ENCODE data around the gene OR1N2. TPM values are rescaled to one million over a fixed set of nuclear protein-coding genes. Genes with fewer than 3 reads are reported as not detected.

Gene OR1N2
- not detected in 5 replicates for total RNA-seq (2022; extraction: Qiagen RNA extraction)

GRCh38 chr9:122552812-122553211 lies at the start of gene OR1N2:
TSS of gene OR1N2 (plus strand) at chr9:122553112. CDS start at chr9:122553212, 100 bp downstream.

GRCh38 chr9:122510502-122510901 lies 42.4 kb upstream of the OR1N2 start, which contains the start of gene OR1J2:
TSS of gene OR1J2 (plus strand) at chr9:122510802. CDS start at chr9:122510802, 0 bp downstream.

GRCh38 chr9:122518841-122519240 lies 34.1 kb upstream of the OR1N2 start, which contains the start of gene OR1J4:
TSS of gene OR1J4 (plus strand) at chr9:122519141. CDS start at chr9:122519141, 0 bp downstream.

GRCh38 chr9:122527193-122527592 lies 25.7 kb upstream of the OR1N2 start, which contains the start of gene OR1N1:
TSS of gene OR1N1 (minus strand) at chr9:122527293. CDS start at chr9:122527293, 0 bp downstream.

GRCh38 chr9:122583284-122583683 lies 30.4 kb downstream of the OR1N2 start, which contains the start of gene OR1L8:
TSS of gene OR1L8 (minus strand) at chr9:122583384. CDS start at chr9:122568477, 14,907 bp downstream.

Other genes with a start within 250 kb of the OR1N2 start
- 1.5 to 1.8 TPM (median 1.5 TPM) in 5 replicates for gene PTGS1, start 182.1 kb upstream of the OR1N2 start, total RNA-seq (2022; extraction: Qiagen RNA extraction)
- gene OR1J1, start 75.2 kb upstream of the OR1N2 start, total RNA-seq (2022; extraction: Qiagen RNA extraction), result not detected in 5 replicates
- not detected in 5 replicates for gene OR1J2, start 42.3 kb upstream of the OR1N2 start, total RNA-seq (2022; extraction: Qiagen RNA extraction)
- gene OR1J4, start 34.0 kb upstream of the OR1N2 start, total RNA-seq (2022; extraction: Qiagen RNA extraction), result not detected in 5 replicates
- not detected in 5 replicates for gene OR1N1, start 25.8 kb upstream of the OR1N2 start, total RNA-seq (2022; extraction: Qiagen RNA extraction)
- gene OR1L8, start 30.3 kb downstream of the OR1N2 start, total RNA-seq (2022; extraction: Qiagen RNA extraction), result not detected in 5 replicates
- gene OR1Q1, start 61.6 kb downstream of the OR1N2 start, total RNA-seq (2022; extraction: Qiagen RNA extraction), result not detected in 5 replicates
- gene OR1B1, start 104.5 kb downstream of the OR1N2 start, total RNA-seq (2022; extraction: Qiagen RNA extraction), result not detected in 5 replicates
- gene OR1L1, start 108.6 kb downstream of the OR1N2 start, total RNA-seq (2022; extraction: Qiagen RNA extraction), result not detected in 5 replicates
- not detected in 5 replicates for gene OR1L3, start 122.0 kb downstream of the OR1N2 start, total RNA-seq (2022; extraction: Qiagen RNA extraction)
- not detected in 5 replicates for gene OR1L4, start 170.9 kb downstream of the OR1N2 start, total RNA-seq (2022; extraction: Qiagen RNA extraction)
- not detected in 5 replicates for gene OR1L6, start 189.2 kb downstream of the OR1N2 start, total RNA-seq (2022; extraction: Qiagen RNA extraction)
- gene OR5C1, start 235.8 kb downstream of the OR1N2 start, total RNA-seq (2022; extraction: Qiagen RNA extraction), result not detected in 5 replicates
- gene OR1K1, start 247.0 kb downstream of the OR1N2 start, total RNA-seq (2022; extraction: Qiagen RNA extraction), result not detected in 5 replicates

Measured in A549 treated with Hydrocortisone at 1 μM for 4 hours (cell line).